OCI-LY7 (cell line): ENCODE measurements around the gene PAK5. TPM values are rescaled to one million over a fixed set of nuclear protein-coding genes. Genes with fewer than 3 reads are reported as not detected.

Experiments
- BruUV-seq: library from RNA; stranded (reverse); fragments of 400-500 nt; replicated peaks from 2 replicates; lab custom pipeline; 2021; lab: Mats Ljungman, UMichigan
- CTCF ChIA-PET: fragments of 300-600 bp; sonication (Branson Sonifier 250); formaldehyde crosslinking; loops from one replicate; lab custom pipeline; 2022; ENCODE audit warnings: antibody characterized with exemption; ENCODE audit not compliant: unreplicated experiment; lab: Charles Lee
- POLR2A ChIA-PET: fragments of 300-600 bp; sonication (Branson Sonifier 250); formaldehyde crosslinking; loops from one replicate; lab custom pipeline; 2022; ENCODE audit warnings: antibody characterized with exemption; lab: Charles Lee
- DNase-seq: peaks from one replicate; pipeline ENCODE4 v3.0.0-alpha.2; 2015; ENCODE audit warnings: low spot score
- H2AFZ ChIP-seq: fragments of 200-600 bp; sonication (generic), shearing (Covaris generic); 2 replicates; pipeline ENCODE4 v1.6.1; 2014; ENCODE audit warnings: mild to moderate bottlenecking, antibody characterized with exemption, low read length, moderate library complexity
- H3K27ac ChIP-seq: fragments of 200-600 bp; sonication (generic); 2 replicates; pipeline ENCODE4 v1.5.1; 2014; ENCODE audit warnings: mixed run types, low read depth, mild to moderate bottlenecking, moderate library complexity, low read length, inconsistent platforms; ENCODE audit not compliant: poor library complexity, severe bottlenecking
- H3K36me3 ChIP-seq: fragments of 200-600 bp; sonication (generic); 2 replicates; pipeline ENCODE4 v1.6.1; 2014; ENCODE audit warnings: mild to moderate bottlenecking, antibody characterized with exemption, low read length, moderate library complexity, mixed read lengths; ENCODE audit not compliant: insufficient read depth
- H3K4me1 ChIP-seq: fragments of 200-600 bp; sonication (generic); 2 replicates; pipeline ENCODE4 v1.5.1; 2014; ENCODE audit warnings: mild to moderate bottlenecking, low read length; ENCODE audit not compliant: insufficient read depth, poor library complexity, severe bottlenecking
- H3K4me2 ChIP-seq: fragments of 200-600 bp; sonication (generic); 2 replicates; pipeline ENCODE4 v1.6.1; 2014; ENCODE audit warnings: mild to moderate bottlenecking, low read length
- H3K4me3 ChIP-seq: fragments of 200-600 bp; sonication (generic); 2 replicates; pipeline ENCODE4 v1.5.1; 2014; ENCODE audit warnings: mild to moderate bottlenecking, low read depth, low read length; ENCODE audit not compliant: poor library complexity, severe bottlenecking
- H3K79me2 ChIP-seq: fragments of 200-600 bp; sonication (generic); 2 replicates; pipeline ENCODE4 v1.6.1; 2016; ENCODE audit warnings: low read depth, mild to moderate bottlenecking, low read length, moderate library complexity, mixed read lengths; ENCODE audit not compliant: insufficient read depth
- H3K9me2 ChIP-seq: fragments of 200-600 bp; sonication (generic); 2 replicates; pipeline ENCODE4 v1.6.1; 2016; ENCODE audit warnings: mild to moderate bottlenecking, low read length, mixed read lengths; ENCODE audit not compliant: insufficient read depth
- H3K9me3 ChIP-seq: fragments of 200-600 bp; sonication (generic); 2 replicates; pipeline ENCODE4 v1.6.1; 2014; ENCODE audit warnings: mild to moderate bottlenecking, mixed run types, low read length, mixed read lengths
- H4K20me1 ChIP-seq: fragments of 200-600 bp; sonication (generic); 2 replicates; pipeline ENCODE4 v1.6.1; 2014; ENCODE audit warnings: mild to moderate bottlenecking, antibody characterized with exemption, low read length, moderate library complexity, mixed read lengths; ENCODE audit not compliant: insufficient read depth
- EZH2phosphoT487 ChIP-seq: fragments of 200-600 bp; sonication (generic); IDR thresholded peaks from 2 replicates; pipeline ENCODE4 v1.6.1; 2018; ENCODE audit warnings: low read depth, borderline replicate concordance, mild to moderate bottlenecking, mixed run types, antibody characterized with exemption, low read length, moderate library complexity, mixed read lengths
- intact Hi-C: fragments of 100-400 bp; cut with micrococcal nuclease; formaldehyde crosslinking; loops from one replicate; pipeline ENCODE4 v1.10.0; 2022; ENCODE audit not compliant: unreplicated experiment
- total RNA-seq, 2 experiments: library from RNA; depleted of rRNA in 1 of 2; stranded (reverse); fragments of >200 nt in 1 of 2; shearing (Covaris generic) in 1 of 2; gene quantifications; 2 replicates each; pipeline ENCODE4 v1.2.3, GENCODE V29; 2014 to 2022
- TF ChIP-seq, protein P1 (sequence below): fragments of 200-600 bp; sonication (generic); conservative IDR thresholded peaks from 2 replicates; pipeline ENCODE4 v1.5.1; 2014; ENCODE audit warnings: mild to moderate bottlenecking, antibody characterized with exemption, low read length, moderate library complexity, mixed read lengths

PAK5 gene
- total RNA-seq, 2 experiments from 2014 or later = not detected

DNA sequence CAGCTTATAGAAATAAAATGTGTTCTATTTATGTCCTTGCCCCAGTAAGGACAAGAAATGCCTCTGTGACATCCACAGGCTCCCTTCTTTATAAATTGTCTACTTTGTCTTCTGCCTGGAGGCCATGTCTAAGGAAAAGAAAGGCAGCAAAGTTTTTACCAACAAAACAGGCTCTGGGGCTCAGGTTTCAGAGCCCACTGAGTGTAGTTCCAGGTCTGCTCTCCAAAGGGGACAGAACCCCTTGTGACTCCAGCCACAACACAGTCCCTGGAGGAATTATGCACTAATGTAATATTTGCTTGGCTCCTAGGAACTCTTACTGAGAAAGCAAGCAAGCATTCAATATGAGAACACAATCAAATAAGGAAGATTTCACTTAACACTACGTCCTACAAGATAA, 80.1 kb downstream of the PAK5 start:
- POLR2A ChIA-PET = interaction anchor here (0.5 kb wide), 1 partner anchor 86 kb away, joined by 4 read pairs; no protein-coding TSS in a partner anchor
- Histone ChIP-seq H3K9me2 (no peaks in the 10 kb centered on the region), H3K4me2 (no peak overlapping the region), H3K27ac (no peak overlapping the region), H3K4me3 (no peak overlapping the region), H3K79me2 (no peaks in the 10 kb centered on the region), H3K36me3 (no peaks in the 10 kb centered on the region), H3K9me3 (no peaks in the 10 kb centered on the region), H3K4me1 (no peaks in the 10 kb centered on the region), H4K20me1 (no peaks in the 10 kb centered on the region), H2AFZ (no peak overlapping the region)
- TF ChIP-seq, protein P1, sequence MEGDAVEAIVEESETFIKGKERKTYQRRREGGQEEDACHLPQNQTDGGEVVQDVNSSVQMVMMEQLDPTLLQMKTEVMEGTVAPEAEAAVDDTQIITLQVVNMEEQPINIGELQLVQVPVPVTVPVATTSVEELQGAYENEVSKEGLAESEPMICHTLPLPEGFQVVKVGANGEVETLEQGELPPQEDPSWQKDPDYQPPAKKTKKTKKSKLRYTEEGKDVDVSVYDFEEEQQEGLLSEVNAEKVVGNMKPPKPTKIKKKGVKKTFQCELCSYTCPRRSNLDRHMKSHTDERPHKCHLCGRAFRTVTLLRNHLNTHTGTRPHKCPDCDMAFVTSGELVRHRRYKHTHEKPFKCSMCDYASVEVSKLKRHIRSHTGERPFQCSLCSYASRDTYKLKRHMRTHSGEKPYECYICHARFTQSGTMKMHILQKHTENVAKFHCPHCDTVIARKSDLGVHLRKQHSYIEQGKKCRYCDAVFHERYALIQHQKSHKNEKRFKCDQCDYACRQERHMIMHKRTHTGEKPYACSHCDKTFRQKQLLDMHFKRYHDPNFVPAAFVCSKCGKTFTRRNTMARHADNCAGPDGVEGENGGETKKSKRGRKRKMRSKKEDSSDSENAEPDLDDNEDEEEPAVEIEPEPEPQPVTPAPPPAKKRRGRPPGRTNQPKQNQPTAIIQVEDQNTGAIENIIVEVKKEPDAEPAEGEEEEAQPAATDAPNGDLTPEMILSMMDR = no peak
- TF ChIP-seq EZH2phosphoT487 = no peak
- BruUV-seq = no TSS peak
- no peak for DNase-seq
- intact Hi-C loops = no loop called here
- CTCF ChIA-PET = no interaction called here

DNA sequence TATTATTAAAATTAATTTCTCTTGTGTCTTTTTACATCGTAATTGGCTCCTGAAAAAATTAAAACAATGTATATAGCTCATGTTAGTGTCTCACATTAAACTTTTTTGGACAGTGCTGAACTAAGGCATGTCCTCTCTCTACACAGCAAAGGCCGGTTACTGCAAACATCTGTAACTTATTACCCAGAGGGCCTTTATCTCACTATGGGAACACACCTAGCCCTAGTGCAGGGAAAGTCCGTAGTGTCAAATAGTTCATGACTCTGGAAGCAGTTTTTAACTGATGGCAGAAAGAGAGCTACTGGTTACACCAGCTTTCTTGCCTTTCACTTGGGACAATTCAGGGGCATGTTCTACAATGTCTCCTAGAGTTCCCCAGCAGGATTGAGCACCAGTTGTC, 82.2 kb downstream of the PAK5 start:
- Histone ChIP-seq H3K36me3 (no peaks in the 10 kb centered on the region), H3K9me3 (no peaks in the 10 kb centered on the region), H3K4me1 (no peaks in the 10 kb centered on the region), H3K4me3 (no peak overlapping the region), H3K4me2 (no peak overlapping the region), H3K27ac (no peak overlapping the region), H2AFZ (no peak overlapping the region), H3K9me2 (no peaks in the 10 kb centered on the region), H4K20me1 (no peaks in the 10 kb centered on the region), H3K79me2 (no peaks in the 10 kb centered on the region)
- TF ChIP-seq, protein P1 = no peak
- TF ChIP-seq EZH2phosphoT487 = no peak
- ChIA-PET CTCF (no interaction called here), POLR2A (interaction anchor here (0.9 to 1.3 kb wide), 3 partner anchors 13 to 128 kb away, joined by 3 to 5 read pairs (median 4); no protein-coding TSS in a partner anchor)
- intact Hi-C loops = no loop called here
- no TSS peak for BruUV-seq
- DNase-seq = no peak

DNA sequence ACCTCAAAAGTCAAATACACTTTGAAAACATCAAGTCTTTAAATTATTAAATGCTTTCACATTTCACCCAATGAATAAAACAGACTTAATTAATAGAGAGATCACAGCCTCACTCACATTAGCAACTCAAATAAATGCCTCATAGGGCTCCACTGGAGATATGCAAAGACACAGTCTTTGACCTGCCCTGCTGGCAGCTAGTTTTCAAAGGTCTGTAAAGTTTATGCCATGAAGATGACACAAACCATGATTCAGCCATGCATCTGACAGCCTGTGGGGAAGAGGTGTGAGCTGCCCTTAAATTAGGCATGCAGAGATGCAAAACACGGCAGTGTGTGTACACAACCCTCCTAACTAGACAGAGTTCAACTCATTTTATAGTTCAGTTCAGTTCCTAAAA, 83.6 kb downstream of the PAK5 start:
- Histone ChIP-seq H3K4me3 (no peak overlapping the region), H3K9me2 (no peaks in the 10 kb centered on the region), H3K79me2 (no peaks in the 10 kb centered on the region), H3K36me3 (no peaks in the 10 kb centered on the region), H2AFZ (no peak overlapping the region), H3K4me2 (no peak overlapping the region), H3K4me1 (no peaks in the 10 kb centered on the region), H4K20me1 (no peaks in the 10 kb centered on the region), H3K9me3 (no peaks in the 10 kb centered on the region), H3K27ac (no peak overlapping the region)
- no TSS peak for BruUV-seq
- ChIA-PET CTCF (no interaction called here), POLR2A (no interaction called here)
- intact Hi-C loops = no loop called here
- no peak for DNase-seq
- TF ChIP-seq, protein P1 = no peak
- no peak for TF ChIP-seq EZH2phosphoT487
